ENCODE data around the gene ERC1.

Gene ERC1

DNA sequence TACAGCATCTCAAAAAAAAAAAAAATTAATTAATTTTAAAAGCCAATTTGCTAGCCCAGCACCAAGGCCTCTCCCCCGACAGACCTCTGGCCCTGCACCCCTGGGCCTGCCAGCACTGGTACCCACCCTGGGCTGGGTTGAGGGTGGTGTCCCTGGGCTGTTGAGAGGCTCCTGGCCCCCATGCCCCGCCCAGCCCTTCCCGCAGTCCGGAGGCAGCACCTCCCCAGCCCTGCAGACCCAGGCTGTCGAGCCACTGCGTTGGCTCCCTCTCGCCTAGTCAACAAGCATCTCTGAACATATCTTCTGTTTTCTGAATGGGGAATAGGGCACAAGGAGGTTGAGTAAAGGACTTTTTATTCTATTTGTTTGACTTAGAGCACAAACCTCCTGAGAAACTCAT lies 516.3 kb downstream of the ERC1 start:
- H3K4me3 ChIP-seq (ENCODE audit: low read depth, low read length): no peak overlapping the region
- TF ChIP-seq, protein P1, sequence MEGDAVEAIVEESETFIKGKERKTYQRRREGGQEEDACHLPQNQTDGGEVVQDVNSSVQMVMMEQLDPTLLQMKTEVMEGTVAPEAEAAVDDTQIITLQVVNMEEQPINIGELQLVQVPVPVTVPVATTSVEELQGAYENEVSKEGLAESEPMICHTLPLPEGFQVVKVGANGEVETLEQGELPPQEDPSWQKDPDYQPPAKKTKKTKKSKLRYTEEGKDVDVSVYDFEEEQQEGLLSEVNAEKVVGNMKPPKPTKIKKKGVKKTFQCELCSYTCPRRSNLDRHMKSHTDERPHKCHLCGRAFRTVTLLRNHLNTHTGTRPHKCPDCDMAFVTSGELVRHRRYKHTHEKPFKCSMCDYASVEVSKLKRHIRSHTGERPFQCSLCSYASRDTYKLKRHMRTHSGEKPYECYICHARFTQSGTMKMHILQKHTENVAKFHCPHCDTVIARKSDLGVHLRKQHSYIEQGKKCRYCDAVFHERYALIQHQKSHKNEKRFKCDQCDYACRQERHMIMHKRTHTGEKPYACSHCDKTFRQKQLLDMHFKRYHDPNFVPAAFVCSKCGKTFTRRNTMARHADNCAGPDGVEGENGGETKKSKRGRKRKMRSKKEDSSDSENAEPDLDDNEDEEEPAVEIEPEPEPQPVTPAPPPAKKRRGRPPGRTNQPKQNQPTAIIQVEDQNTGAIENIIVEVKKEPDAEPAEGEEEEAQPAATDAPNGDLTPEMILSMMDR (IDR thresholded peaks at IDR 0.05; ENCODE audit: low read depth, low read length): no peak

DNA sequence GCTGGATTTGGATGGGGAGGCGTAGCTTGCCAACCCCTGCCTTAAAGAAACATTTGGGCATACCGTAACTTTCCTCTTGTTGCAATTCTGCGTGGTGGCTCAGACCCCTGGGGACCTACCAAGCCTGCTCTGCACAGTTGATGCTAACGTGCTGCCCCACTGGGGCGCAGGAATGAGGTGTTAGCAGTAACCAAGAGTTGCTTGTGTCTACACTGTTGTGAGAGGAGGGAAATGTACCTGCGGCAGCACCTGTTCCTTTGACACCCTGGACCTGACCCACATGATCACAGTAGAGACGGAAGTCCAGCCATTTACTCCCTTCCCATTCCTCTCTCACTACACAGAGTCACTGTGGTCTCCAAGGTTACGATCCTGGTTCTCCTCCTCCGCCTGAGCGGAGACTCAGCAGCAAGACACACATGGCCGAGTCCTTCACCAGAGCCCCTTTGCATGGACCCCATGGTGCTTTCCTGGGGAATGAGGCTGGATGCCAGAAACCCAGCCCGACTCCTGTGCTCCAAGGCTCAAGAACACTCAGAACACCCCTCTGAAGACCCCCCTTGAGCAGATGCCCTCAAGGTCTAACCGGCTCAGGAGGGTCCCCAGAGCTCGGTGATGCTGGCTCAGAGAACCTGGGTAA lies 518.5 kb downstream of the ERC1 start:
- H3K4me3 ChIP-seq (ENCODE audit: low read depth, low read length): no peak overlapping the region
- TF ChIP-seq, protein P1 (IDR thresholded peaks at IDR 0.05; ENCODE audit: low read depth, low read length): no peak

DNA sequence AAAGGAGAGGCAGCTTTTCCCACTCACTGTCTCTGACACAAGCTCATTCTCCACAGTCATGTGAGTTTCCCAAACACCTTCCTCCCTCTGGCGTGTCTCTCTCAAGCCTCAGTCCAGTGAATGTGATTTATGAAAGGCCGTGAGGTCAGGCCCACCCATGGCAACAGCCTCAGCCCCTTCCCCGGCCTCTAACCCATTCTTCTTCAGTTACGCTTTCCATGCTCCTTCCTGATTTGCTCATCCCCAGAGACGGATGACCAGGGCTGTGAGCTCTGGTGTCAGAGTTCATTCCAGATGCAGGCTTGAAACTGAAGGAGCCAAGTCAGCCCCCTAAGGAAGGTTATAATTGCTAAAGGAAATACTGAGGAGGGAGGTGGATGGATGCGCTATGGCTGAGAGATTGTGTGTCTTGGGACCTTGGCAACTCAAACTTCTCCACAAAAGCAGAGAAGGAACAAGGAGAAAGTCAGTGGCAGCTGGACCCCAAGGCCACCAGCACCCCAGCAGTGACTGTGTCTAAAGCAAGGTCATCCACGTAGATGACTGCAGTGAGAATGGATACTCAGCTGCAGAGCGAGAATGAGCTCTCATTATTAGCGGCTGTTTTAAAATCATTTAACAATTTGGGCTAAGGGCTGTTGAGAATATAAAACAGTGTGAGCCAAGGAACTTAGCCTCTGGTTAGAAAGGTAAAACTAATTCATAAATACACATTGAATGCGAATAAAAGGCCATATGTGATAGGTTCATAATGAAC lies 519.2 kb downstream of the ERC1 start:
- no peak overlapping the region for H3K4me3 ChIP-seq (ENCODE audit: low read depth, low read length)
- TF ChIP-seq, protein P1 (IDR thresholded peaks at IDR 0.05; ENCODE audit: low read depth, low read length): no peak

DNA sequence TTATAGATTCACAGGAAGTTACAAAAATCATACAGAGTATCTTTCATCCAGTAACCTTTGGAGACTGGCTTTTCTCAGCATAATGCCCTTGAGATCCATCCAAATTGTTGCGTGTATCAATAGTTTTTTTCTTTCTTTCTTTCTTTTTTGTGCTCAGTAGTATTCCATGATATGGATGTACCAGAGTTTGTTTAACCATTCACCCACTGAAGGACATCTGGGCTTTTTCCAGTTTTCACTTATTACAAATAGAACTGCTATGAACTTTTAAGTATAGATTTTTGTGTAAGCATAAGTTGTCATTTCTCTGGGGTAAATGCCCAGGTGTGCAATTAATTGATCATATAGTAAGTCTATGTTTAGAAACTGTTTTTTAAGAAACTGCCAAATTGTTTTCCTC lies 524.0 kb downstream of the ERC1 start:
- TF ChIP-seq, protein P1 (IDR thresholded peaks at IDR 0.05; ENCODE audit: low read depth, low read length): no peak
- no peak overlapping the region for H3K4me3 ChIP-seq (ENCODE audit: low read depth, low read length)

DNA sequence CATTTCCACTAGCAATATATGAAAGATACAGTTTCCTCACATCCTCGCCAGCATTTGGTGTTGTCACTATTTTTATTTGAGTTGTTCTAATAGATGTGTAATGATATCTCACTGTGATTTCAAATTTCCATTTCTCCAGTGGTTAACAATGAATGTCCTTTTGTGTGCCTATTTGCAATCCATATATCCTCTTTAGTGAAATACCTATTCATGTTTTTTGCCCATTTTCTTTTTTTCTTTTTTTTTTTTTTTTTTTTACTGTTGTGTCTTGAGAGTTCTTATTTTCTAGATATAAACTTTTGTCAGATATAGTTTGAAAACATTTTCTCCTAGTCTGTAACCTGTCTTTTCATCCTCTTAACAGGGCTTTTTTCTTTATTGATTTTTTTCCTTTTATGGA lies 524.4 kb downstream of the ERC1 start:
- no peak overlapping the region for H3K4me3 ChIP-seq (ENCODE audit: low read depth, low read length)
- TF ChIP-seq, protein P1 (IDR thresholded peaks at IDR 0.05; ENCODE audit: low read depth, low read length): no peak

DNA sequence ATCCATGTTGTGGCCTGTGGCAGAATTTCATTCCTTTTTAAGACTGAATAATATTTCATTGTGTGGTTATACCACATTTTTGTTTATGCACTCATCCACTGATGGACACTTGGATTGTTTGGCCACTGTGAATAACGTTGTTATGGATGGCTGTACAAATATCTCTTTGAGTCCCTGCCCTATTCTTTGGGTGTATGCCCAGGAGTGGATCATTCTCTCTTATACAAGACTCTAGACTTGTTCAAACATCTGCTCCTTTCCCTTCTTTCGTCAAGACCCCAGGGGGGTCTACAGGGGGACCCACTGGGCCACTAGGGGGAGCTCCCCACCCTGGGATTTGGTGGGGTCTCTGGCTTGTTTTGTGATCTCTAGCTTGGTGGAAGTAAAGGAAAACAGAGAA lies 526.0 kb downstream of the ERC1 start:
- H3K4me3 ChIP-seq (ENCODE audit: low read depth, low read length): no peak overlapping the region
- TF ChIP-seq, protein P1 (IDR thresholded peaks at IDR 0.05; ENCODE audit: low read depth, low read length): peak; percentile 50
